Lower leg skin (tissue), 3 donors: Measurements from ENCODE around the gene SLC6A17.

Experiments used
- CTCF ChIP-seq, 3 donors: fragments of 450-650 bp; IDR thresholded peaks; one replicate each; pipeline ENCODE4 v1.5.1; 2016; ENCODE audit warnings: antibody characterized with exemption in 3 of 3, mild to moderate bottlenecking in 3 of 3, moderate library complexity in 2 of 3
- POLR2A ChIP-seq, 2 donors: fragments of 450-650 bp; IDR thresholded peaks; one replicate each; pipeline ENCODE4 v1.6.1; 2016 to 2017; ENCODE audit warnings: antibody characterized with exemption in 2 of 2, mild to moderate bottlenecking in 1 of 2, moderate library complexity in 1 of 2

- TF ChIP-seq POLR2A (IDR thresholded peaks at IDR 0.05) (no peak), CTCF (IDR thresholded peaks at IDR 0.05) (no peak)
Measured at GRCh38 chr1:110160538-110161100, 10.3 kb downstream of the SLC6A17 start.
